ENCODE measurements around the gene OPRD1. TPM values are rescaled to one million over a fixed set of nuclear protein-coding genes. Genes with fewer than 3 reads are reported as not detected.
A peak's percentile ranks its signal among the peaks of the same experiment; 100 is the strongest.

The OPRD1 gene
- total RNA-seq (2014; rRNA removed; shearing (Covaris generic)) (not detected in 2 replicates), total RNA-seq (2022) (not detected in 2 replicates), Bru-seq, nascent RNA (percentile 9 among the genes with signal in this experiment), BruChase-seq, experiment 1, labeled RNA remaining after a 6-hour chase (percentile 3 among the genes with signal in this experiment), BruChase-seq, experiment 2, labeled RNA remaining after a 2-hour chase (percentile 5 among the genes with signal in this experiment)
- long read RNA-seq = 0 reads

- POLR2A ChIA-PET = no interaction called here
- no peaks in the 10 kb centered on the region for H3K36me3 ChIP-seq (ENCODE audit: insufficient read depth, low read length)
- CTCF ChIA-PET (ENCODE audit: unreplicated experiment) = no interaction called here
- no peaks in the 10 kb centered on the region for H4K20me1 ChIP-seq (ENCODE audit: insufficient read depth, low read length)
- no peak within 1 kb of the TSS for H3K4me3 ChIP-seq (ENCODE audit: low read depth, low read length, poor library complexity, severe bottlenecking)
- H2AFZ ChIP-seq (ENCODE audit: low read length) = no peak within 1 kb of the TSS
- TF ChIP-seq EZH2phosphoT487 (IDR thresholded peaks at IDR 0.05; ENCODE audit: borderline replicate concordance, low read depth, low read length) (no peak), CTCF (conservative IDR thresholded peaks at IDR 0.05; ENCODE audit: low read length) (no peak)
- H3K79me2 ChIP-seq (ENCODE audit: insufficient read depth, low read depth, low read length) = no peaks in the 10 kb centered on the region
- BruUV-seq (replicated peaks) = no TSS peak
- no peak within 1 kb of the TSS for H3K27ac ChIP-seq (ENCODE audit: low read depth, low read length, poor library complexity, severe bottlenecking)
- no peaks in the 10 kb centered on the region for H3K9me2 ChIP-seq (ENCODE audit: insufficient read depth, low read length)
- intact Hi-C loops (cut with micrococcal nuclease; ENCODE audit: unreplicated experiment) = no loop called here
- no peaks in the 10 kb centered on the region for H3K4me1 ChIP-seq (ENCODE audit: insufficient read depth, low read length, poor library complexity, severe bottlenecking)
- no peak for DNase-seq (ENCODE audit: low spot score)
- H3K9me3 ChIP-seq (ENCODE audit: low read length) = no peaks in the 10 kb centered on the region
- H3K4me2 ChIP-seq (ENCODE audit: low read length) = no peak within 1 kb of the TSS
These were observed at the start of gene OPRD1 for GRCh38 chr1:28811766-28812668. TSS of gene OPRD1 (plus strand) at chr1:28812170. CDS start at chr1:28812384, 214 bp downstream.

DNA sequence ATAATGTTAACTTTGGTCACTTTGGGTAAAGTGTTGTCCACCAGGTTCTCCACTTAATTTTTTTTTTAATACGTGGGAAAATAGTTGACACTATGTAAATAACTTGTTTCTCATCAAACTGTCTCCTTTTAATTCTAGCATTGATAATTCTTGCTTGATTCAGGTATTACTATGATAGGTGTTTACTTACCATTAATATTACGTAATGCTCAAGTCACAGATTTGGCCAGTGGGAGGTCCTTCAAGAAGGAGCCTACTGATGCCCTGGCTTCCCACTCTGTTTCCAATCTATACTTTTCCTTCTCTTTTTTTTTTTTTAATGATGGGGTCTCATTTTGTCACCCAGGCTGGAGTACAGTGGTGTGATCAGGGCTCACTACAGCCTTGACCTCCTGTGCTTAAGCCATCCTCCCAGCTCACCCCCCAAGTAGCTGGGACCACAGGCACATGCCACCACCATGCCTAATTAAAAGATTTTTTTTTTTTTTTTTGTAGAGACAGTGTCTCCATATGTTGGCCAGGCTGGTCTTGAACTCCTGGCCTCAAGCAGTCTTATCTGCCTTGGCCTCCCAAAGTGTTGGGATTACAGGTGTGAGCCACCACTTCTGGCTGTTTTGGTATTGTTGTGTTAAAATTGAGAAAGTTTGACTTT lies 45.3 kb upstream of the OPRD1 start:
- no TSS peak for BruUV-seq (replicated peaks)
- Histone ChIP-seq H4K20me1 (ENCODE audit: insufficient read depth, low read length) (peaks cover 17% of the 10 kb centered on the region; the same call in 1 of the 2 replicates), H3K9me2 (ENCODE audit: insufficient read depth, low read length) (no peaks in the 10 kb centered on the region), H3K4me1 (ENCODE audit: insufficient read depth, low read length, poor library complexity, severe bottlenecking) (no peaks in the 10 kb centered on the region), H2AFZ (ENCODE audit: low read length) (no peak overlapping the region), H3K9me3 (ENCODE audit: low read length) (no peaks in the 10 kb centered on the region), H3K79me2 (ENCODE audit: insufficient read depth, low read depth, low read length) (peaks cover 82% of the 10 kb centered on the region), H3K27ac (ENCODE audit: low read depth, low read length, poor library complexity, severe bottlenecking) (no peak overlapping the region), H3K4me3 (ENCODE audit: low read depth, low read length, poor library complexity, severe bottlenecking) (no peak overlapping the region), H3K4me2 (ENCODE audit: low read length) (no peak overlapping the region), H3K36me3 (ENCODE audit: insufficient read depth, low read length) (peaks cover 85% of the 10 kb centered on the region)
- POLR2A ChIA-PET = no interaction called here
- CTCF ChIA-PET (ENCODE audit: unreplicated experiment) = no interaction called here
- DNase-seq (ENCODE audit: low spot score) = no peak
- intact Hi-C loops (cut with micrococcal nuclease; ENCODE audit: unreplicated experiment) = no loop called here
- TF ChIP-seq EZH2phosphoT487 (IDR thresholded peaks at IDR 0.05; ENCODE audit: borderline replicate concordance, low read depth, low read length) (no peak), CTCF (conservative IDR thresholded peaks at IDR 0.05; ENCODE audit: low read length) (no peak)

Data from OCI-LY7 (cell line).